GM12878 (cell line): Measurements from ENCODE around the gene USP15. TPM values are rescaled to one million over a fixed set of nuclear protein-coding genes. Genes with fewer than 3 reads are reported as not detected.
A peak's percentile ranks its signal among the peaks of the same experiment; 100 is the strongest.

ENCODE experiments used
- ATAC-seq: fragments of 200-7000 bp; cut with Tn5 transposase; 3 replicates; pipeline ENCODE4 v1.9.1; 2020; ENCODE audit warnings: mild to moderate bottlenecking, moderate library complexity
- BruUV-seq: library from RNA; stranded (reverse); fragments of 400-500 nt; replicated peaks from 2 replicates; lab custom pipeline; 2021; lab: Mats Ljungman, UMichigan
- CTCF ChIA-PET: fragments of 300-600 bp; sonication (Branson Sonifier 250); formaldehyde crosslinking; extraction: SDS; loops from one replicate; lab custom pipeline; 2021; ENCODE audit warnings: inconsistent platforms; lab: Yijun Ruan, JAX
- POLR2A ChIA-PET: fragments of 350-600 bp; formaldehyde crosslinking; extraction: SDS; loops from one replicate; lab custom pipeline; 2021; ENCODE audit warnings: inconsistent platforms; lab: Charles Lee
- RAD21 ChIA-PET: fragments of 300-600 bp; sonication (Branson Sonifier 250); formaldehyde crosslinking; loops from one replicate; lab custom pipeline; 2023; ENCODE audit warnings: antibody characterized with exemption; ENCODE audit not compliant: unreplicated experiment; lab: Charles Lee
- SMC1A ChIA-PET: fragments of 300-600 bp; sonication (Branson Sonifier 250); formaldehyde crosslinking; loops from one replicate; lab custom pipeline; 2023; ENCODE audit not compliant: unreplicated experiment, uncharacterized antibody; lab: Charles Lee
- DNase-seq: peaks from one replicate; pipeline ENCODE4 v3.0.0-alpha.2; 2011; ENCODE audit warnings: low read depth, low spot score
- FAIRE-seq: peaks from 3 replicates; lab custom pipeline; 2011; peaks lifted over from hg19 to GRCh38; lab: Jason Lieb, UNC
- H2AFZ ChIP-seq: 2 replicates; pipeline ENCODE4 v1.6.0; 2011; ENCODE audit warnings: low read depth, low read length, control low read depth; ENCODE audit not compliant: control insufficient read depth
- H3K27ac ChIP-seq: 2 replicates; pipeline ENCODE4 v1.5.1; 2011; ENCODE audit warnings: control low read depth; ENCODE audit not compliant: control insufficient read depth, insufficient read depth
- H3K27me3 ChIP-seq, 2 experiments: replicated peaks in 1 of 2; 2 replicates each; pipeline versions ENCODE4 v1.6.0 to v1.6.1; 2011; ENCODE audit warnings: low read length in 1 of 2; ENCODE audit not compliant: control insufficient read depth in 2 of 2, insufficient read depth in 2 of 2
- H3K36me3 ChIP-seq, 2 experiments: 2 replicates each; pipeline ENCODE4 v1.5.1; 2011; ENCODE audit warnings: low read length in 1 of 2; ENCODE audit not compliant: control insufficient read depth in 2 of 2, insufficient read depth in 2 of 2
- H3K4me1 ChIP-seq: 2 replicates; pipeline ENCODE4 v1.6.1; 2011; ENCODE audit warnings: mild to moderate bottlenecking, low read length, moderate library complexity, mixed read lengths; ENCODE audit not compliant: control insufficient read depth, insufficient read depth
- H3K4me2 ChIP-seq: 2 replicates; pipeline ENCODE4 v1.6.0; 2011; ENCODE audit warnings: control low read depth; ENCODE audit not compliant: control insufficient read depth, insufficient read depth
- H3K4me3 ChIP-seq: fragments of 200-600 bp; sonication (generic); 2 replicates; pipeline ENCODE4 v1.5.1; 2016
- H3K79me2 ChIP-seq: 2 replicates; pipeline ENCODE4 v1.6.0; 2011; ENCODE audit warnings: low read length; ENCODE audit not compliant: control insufficient read depth, insufficient read depth
- H3K9ac ChIP-seq: 2 replicates; pipeline ENCODE4 v1.8.0; 2011; ENCODE audit warnings: low read length, control low read depth, mixed read lengths; ENCODE audit not compliant: control insufficient read depth, insufficient read depth
- H3K9me3 ChIP-seq: replicated peaks from 3 replicates; pipeline ENCODE4 v1.5.1; 2011; ENCODE audit warnings: mild to moderate bottlenecking, low read length; ENCODE audit not compliant: control insufficient read depth, insufficient read depth
- H4K20me1 ChIP-seq: 2 replicates; pipeline ENCODE4 v1.6.0; 2011; ENCODE audit not compliant: control insufficient read depth, insufficient read depth
- BHLHE40 ChIP-seq, 2 experiments: fragments of 450-650 bp in 1 of 2; IDR thresholded peaks; 2 replicates each; pipeline ENCODE4 v1.6.1; 2011 to 2017; ENCODE audit warnings: low read depth in 2 of 2, borderline replicate concordance in 1 of 2, improper control_type of control experiment in 1 of 2, low read length in 1 of 2, mild to moderate bottlenecking in 1 of 2
- ZNF217 ChIP-seq: fragments of 450-650 bp; IDR thresholded peaks from 2 replicates; pipeline ENCODE4 v1.6.1; 2017; ENCODE audit warnings: antibody characterized with exemption, mild to moderate bottlenecking
- WGBS: methylation state at CpG from one replicate; pipeline ENCODE4 v1.1.6; 2016; ENCODE audit warnings: low lambda C conversion rate; ENCODE audit not compliant: insufficient replicate concordance, insufficient coverage; ENCODE audit errors: missing lambda C conversion rate; 5-methylcytosine and 5-hydroxymethylcytosine counted together
- in situ Hi-C: fragments of 300-500 bp; cut with MboI; formaldehyde crosslinking; loops from 9 replicates; pipeline ENCODE4 v1.14.3; 2018; ENCODE audit warnings: mixed read lengths
- intact Hi-C: fragments of 100-400 bp; cut with micrococcal nuclease; formaldehyde crosslinking; loops from one replicate; pipeline ENCODE4 v1.14.2; 2022; ENCODE audit not compliant: unreplicated experiment
- polyA plus RNA-seq, 11 experiments: library from polyadenylated mRNA; depleted of rRNA in 4 of 11; unstranded in 6 of 11; stranded (reverse) in 5 of 11; fragments of >200 nt; fragmentation: Nextera tagmentation in 4 of 11; fragmentation: Illumina TruSeq in 1 of 11; extraction: Ambion mirVana in 4 of 11; extraction: Trizol in 1 of 11; gene quantifications; 1 replicate in 1 of 11; 2 replicates in 10 of 11; pipeline versions ENCODE4 v1.2.1 to v1.2.3, GENCODE V29; 2011 to 2016; ENCODE audit warnings: inconsistent platforms in 2 of 11, missing spikeins in 2 of 11, low read depth in 1 of 11
- total RNA-seq, 4 experiments: library from RNA; depleted of rRNA in 3 of 4; stranded (reverse); fragments of >200 nt in 3 of 4; fragmentation: Illumina TruSeq in 1 of 4; extraction: Trizol in 1 of 4; gene quantifications; 2 replicates each; pipeline versions ENCODE4 v1.2.1 to v1.2.3, GENCODE V29; 2013 to 2021
- TF ChIP-seq, protein P1 (sequence below): fragments of 150-350 bp; IDR thresholded peaks from 2 replicates; pipeline ENCODE4 v1.6.1; 2014; ENCODE audit warnings: mild to moderate bottlenecking, low read depth, low read length

Gene USP15
- total and polyA plus RNA-seq, 10 of the 15 experiments (the other 5 are each of a cell fraction or from before 2014, with no cell fraction given) = 57.6 to 101 (median 90.2) TPM

DNA sequence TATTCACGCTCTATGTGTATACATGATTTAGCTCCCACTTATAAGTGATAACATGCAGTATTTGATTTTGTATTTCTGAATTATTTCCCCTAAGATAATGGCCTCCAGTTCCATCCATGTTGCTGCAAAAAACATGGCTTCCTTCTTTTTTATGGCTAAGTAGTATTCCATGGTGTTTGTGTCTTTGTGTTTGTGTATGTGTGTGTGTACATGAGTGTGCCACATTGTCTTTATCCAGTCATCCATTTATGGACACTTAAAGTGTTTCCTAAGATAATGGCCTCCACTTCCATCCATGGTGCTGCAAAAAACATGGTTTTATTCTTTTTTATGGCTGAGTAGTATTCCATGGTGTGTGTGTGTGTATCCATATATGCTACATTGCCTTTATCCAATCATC, 25.1 kb downstream of the USP15 start:
- intact Hi-C loops = no loop called here
- Histone ChIP-seq H3K9ac (no peak overlapping the region), H3K4me3 (no peak overlapping the region), H3K4me2 (no peak overlapping the region), H3K9me3 (peaks cover 19% of the 10 kb centered on the region), H3K79me2 (peaks cover 96% of the 10 kb centered on the region), H2AFZ (no peak overlapping the region), H3K27ac (no peak overlapping the region), H3K4me1 (peaks cover 3% of the 10 kb centered on the region; the same call in 1 of the 2 replicates), H3K36me3 (no peaks in the 10 kb centered on the region), H3K27me3 (no peaks in the 10 kb centered on the region), H4K20me1 (no peaks in the 10 kb centered on the region; the same call in 1 of the 2 replicates)
- WGBS = 100% methylated on average over 1 of the region's 1 CpG
- no TSS peak for BruUV-seq
- in situ Hi-C loops = no loop called here
- CTCF ChIA-PET = interaction anchor here (1.0 kb wide), 1 partner anchor 11 kb away, joined by 4 read pairs; no protein-coding TSS in a partner anchor
- peak; percentile 50; the same call in 1 of the 2 replicates for TF ChIP-seq ZNF217
- TF ChIP-seq, protein P1, sequence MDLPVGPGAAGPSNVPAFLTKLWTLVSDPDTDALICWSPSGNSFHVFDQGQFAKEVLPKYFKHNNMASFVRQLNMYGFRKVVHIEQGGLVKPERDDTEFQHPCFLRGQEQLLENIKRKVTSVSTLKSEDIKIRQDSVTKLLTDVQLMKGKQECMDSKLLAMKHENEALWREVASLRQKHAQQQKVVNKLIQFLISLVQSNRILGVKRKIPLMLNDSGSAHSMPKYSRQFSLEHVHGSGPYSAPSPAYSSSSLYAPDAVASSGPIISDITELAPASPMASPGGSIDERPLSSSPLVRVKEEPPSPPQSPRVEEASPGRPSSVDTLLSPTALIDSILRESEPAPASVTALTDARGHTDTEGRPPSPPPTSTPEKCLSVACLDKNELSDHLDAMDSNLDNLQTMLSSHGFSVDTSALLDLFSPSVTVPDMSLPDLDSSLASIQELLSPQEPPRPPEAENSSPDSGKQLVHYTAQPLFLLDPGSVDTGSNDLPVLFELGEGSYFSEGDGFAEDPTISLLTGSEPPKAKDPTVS = no peak
- FAIRE-seq (no peak), ATAC-seq (no peak), DNase-seq (no peak)
- SMC1A ChIA-PET = interaction anchor here (1.2 kb wide), 1 partner anchor 17 kb away, joined by 7 read pairs; no protein-coding TSS in a partner anchor
- POLR2A ChIA-PET = interaction anchor here (2.0 kb wide), 1 partner anchor 17 kb away, joined by 4 read pairs; no protein-coding TSS in a partner anchor
- RAD21 ChIA-PET = interaction anchor here (0.6 to 3.9 kb wide), 2 partner anchors 19 to 32 kb away, joined by 3 to 21 read pairs; no protein-coding TSS in a partner anchor

DNA sequence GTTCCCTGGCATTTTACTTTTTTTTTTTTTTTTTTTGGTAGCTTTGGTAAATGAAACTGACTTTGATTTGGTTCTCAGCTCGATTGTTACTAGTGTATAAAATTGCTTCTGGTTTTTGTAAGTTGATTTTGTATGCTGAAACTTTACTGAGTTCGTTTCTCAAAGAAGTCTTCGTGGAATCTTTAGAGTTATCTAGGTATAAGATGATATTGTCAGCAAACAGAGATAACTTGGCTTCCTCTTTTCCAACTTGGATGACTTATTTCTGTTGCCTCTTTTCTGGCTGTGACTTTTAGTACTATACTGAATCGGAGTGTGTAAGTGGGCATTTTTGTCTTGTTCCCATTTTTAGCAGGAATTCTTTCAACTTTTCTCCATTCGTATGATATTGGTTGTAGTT, 28.1 kb downstream of the USP15 start:
- Histone ChIP-seq H3K36me3 (no peaks in the 10 kb centered on the region; a peak in 2 of 4 replicates), H3K79me2 (peaks cover 95% of the 10 kb centered on the region), H3K4me3 (no peak overlapping the region), H2AFZ (no peak overlapping the region), H4K20me1 (no peaks in the 10 kb centered on the region; the same call in 1 of the 2 replicates), H3K9ac (no peak overlapping the region), H3K9me3 (peaks cover 27% of the 10 kb centered on the region), H3K27me3 (no peaks in the 10 kb centered on the region), H3K4me1 (peaks cover 3% of the 10 kb centered on the region; the same call in 1 of the 2 replicates), H3K27ac (no peak overlapping the region), H3K4me2 (no peak overlapping the region)
- no peak for TF ChIP-seq BHLHE40 (IDR thresholded peaks at IDR 0.05; ENCODE audit: borderline replicate concordance in 1 of 2, low read depth in 2 of 2, low read length in 1 of 2)
- CTCF ChIA-PET = no interaction called here
- in situ Hi-C loops = no loop called here
- intact Hi-C loops = no loop called here
- WGBS = 94% methylated on average over 5 of the region's 5 CpGs
- SMC1A ChIA-PET = no interaction called here
- no TSS peak for BruUV-seq
- ATAC-seq = no peak
- DNase-seq = no peak
- POLR2A ChIA-PET = interaction anchor here (0.6 kb wide), 2 partner anchors 11 to 298 kb away, joined by 3 to 7 read pairs; no protein-coding TSS in a partner anchor
- RAD21 ChIA-PET = interaction anchor here (0.6 to 0.7 kb wide), 2 partner anchors 21 to 95 kb away, joined by 3 to 4 read pairs; no protein-coding TSS in a partner anchor
- no peak for FAIRE-seq
